Measurements from ENCODE around the gene SH3TC1. TPM values are rescaled to one million over a fixed set of nuclear protein-coding genes. Genes with fewer than 3 reads are reported as not detected.

The SH3TC1 gene
- polyA plus RNA-seq, 1 donor (not counting 4 experiments of a cell fraction or from before 2014, with no cell fraction given): 12.3 TPM

GRCh38 chr4:8278009-8278395 is 78.9 kb downstream of the SH3TC1 start:
- Histone ChIP-seq H3K79me2 (ENCODE audit: control insufficient read depth, insufficient read depth, low read length) (no peaks in the 10 kb centered on the region), H4K20me1 (ENCODE audit: control insufficient read depth, extremely low read depth, insufficient read depth, low read length) (no peaks in the 10 kb centered on the region), H3K27me3 (ENCODE audit: control insufficient read depth, extremely low read depth, insufficient read depth, low read length) (peaks cover 10% of the 10 kb centered on the region), H3K9ac (ENCODE audit: control insufficient read depth, extremely low read depth, insufficient read depth, low read length) (no peak overlapping the region), H3K4me1 (ENCODE audit: control insufficient read depth, extremely low read depth, insufficient read depth, low read length) (peaks cover 13% of the 10 kb centered on the region), H2AFZ (ENCODE audit: control insufficient read depth, low read length) (no peak overlapping the region), H3K36me3 (ENCODE audit: control insufficient read depth in 2 of 2, extremely low read depth in 1 of 2, insufficient read depth in 2 of 2, low read length in 2 of 2) (no peaks in the 10 kb centered on the region), H3K4me2 (ENCODE audit: control insufficient read depth, extremely low read depth, insufficient read depth, low read depth, low read length) (peak overlapping the region; percentile 3), H3K9me1 (ENCODE audit: control insufficient read depth, extremely low read depth, insufficient read depth, low read length) (no peaks in the 10 kb centered on the region), H3K27ac (ENCODE audit: control insufficient read depth, insufficient read depth, low read length) (no peak overlapping the region), H3K4me3 (ENCODE audit: control insufficient read depth in 2 of 3, extremely low read depth in 1 of 3, insufficient read depth in 2 of 3, low read depth in 1 of 3, low read length in 3 of 3) (no peak overlapping the region), H3K9me3 (ENCODE audit: control insufficient read depth, low read depth, low read length) (no peaks in the 10 kb centered on the region)
- TF ChIP-seq, protein P1, sequence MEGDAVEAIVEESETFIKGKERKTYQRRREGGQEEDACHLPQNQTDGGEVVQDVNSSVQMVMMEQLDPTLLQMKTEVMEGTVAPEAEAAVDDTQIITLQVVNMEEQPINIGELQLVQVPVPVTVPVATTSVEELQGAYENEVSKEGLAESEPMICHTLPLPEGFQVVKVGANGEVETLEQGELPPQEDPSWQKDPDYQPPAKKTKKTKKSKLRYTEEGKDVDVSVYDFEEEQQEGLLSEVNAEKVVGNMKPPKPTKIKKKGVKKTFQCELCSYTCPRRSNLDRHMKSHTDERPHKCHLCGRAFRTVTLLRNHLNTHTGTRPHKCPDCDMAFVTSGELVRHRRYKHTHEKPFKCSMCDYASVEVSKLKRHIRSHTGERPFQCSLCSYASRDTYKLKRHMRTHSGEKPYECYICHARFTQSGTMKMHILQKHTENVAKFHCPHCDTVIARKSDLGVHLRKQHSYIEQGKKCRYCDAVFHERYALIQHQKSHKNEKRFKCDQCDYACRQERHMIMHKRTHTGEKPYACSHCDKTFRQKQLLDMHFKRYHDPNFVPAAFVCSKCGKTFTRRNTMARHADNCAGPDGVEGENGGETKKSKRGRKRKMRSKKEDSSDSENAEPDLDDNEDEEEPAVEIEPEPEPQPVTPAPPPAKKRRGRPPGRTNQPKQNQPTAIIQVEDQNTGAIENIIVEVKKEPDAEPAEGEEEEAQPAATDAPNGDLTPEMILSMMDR (optimal IDR thresholded peaks at IDR 0.05 in 1 of 3, IDR thresholded peaks at IDR 0.05 in 1 of 3, conservative IDR thresholded peaks at IDR 0.05 in 1 of 3; ENCODE audit: extremely low read depth in 1 of 3, insufficient read depth in 2 of 3, low read length in 3 of 3): no peak
- TF ChIP-seq EZH2 (IDR thresholded peaks at IDR 0.05; ENCODE audit: low read length): no peak
- FAIRE-seq: no peak
- DNase-seq (ENCODE audit: low read depth, low spot score): no peak
- dilution Hi-C loops (cut with MboI; ENCODE audit: extremely low pct_ligation_motif_present, low sequenced_read_pairs): no loop called here

DNA sequence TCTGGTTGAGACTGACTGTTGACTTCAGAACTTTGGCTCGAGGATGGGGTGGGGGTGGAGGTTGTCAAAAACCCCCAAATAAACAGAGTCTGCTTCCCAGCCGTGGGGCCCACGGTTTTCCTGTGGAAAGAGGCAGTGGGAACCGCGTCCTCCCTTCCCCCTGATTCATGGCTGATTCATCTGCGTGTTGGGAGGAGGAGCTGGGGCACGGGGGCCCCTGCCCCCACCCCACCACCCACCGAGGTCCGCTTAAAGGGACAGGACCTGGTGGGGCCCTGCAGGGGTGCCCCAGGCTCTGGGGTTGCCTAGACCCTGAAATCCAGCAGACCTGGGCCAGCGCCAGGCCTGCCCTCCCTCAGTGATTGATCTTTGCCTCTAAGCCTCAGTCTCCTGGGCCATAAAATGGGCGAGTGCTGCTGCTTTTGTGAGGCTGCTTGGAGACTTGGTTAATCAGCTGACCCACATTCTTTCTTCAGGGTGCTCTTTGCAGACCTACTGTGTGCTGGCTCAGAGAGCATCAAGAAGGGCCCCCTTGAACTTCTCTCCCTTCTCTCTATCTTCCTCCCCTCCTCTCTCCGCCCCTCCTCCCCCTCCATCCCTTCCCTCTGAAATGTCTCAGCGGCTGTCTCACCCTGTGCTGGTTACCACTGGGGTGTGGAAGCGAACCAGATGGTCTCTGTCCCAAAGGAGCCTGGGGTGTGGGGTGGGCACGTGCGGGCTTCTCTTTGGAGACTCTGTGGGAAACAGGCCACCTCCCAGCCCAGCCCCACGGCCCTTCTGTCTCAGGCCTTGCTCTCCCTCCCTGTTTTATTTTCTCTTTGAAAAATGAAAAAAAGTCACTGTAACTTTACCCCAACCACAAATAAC is 79.6 kb downstream of the SH3TC1 start:
- FAIRE-seq (no peak), DNase-seq (ENCODE audit: low read depth, low spot score) (no peak)
- Histone ChIP-seq H3K4me3 (ENCODE audit: control insufficient read depth in 2 of 3, extremely low read depth in 1 of 3, insufficient read depth in 2 of 3, low read depth in 1 of 3, low read length in 3 of 3) (no peak overlapping the region), H3K9me1 (ENCODE audit: control insufficient read depth, extremely low read depth, insufficient read depth, low read length) (no peaks in the 10 kb centered on the region), H3K4me2 (ENCODE audit: control insufficient read depth, extremely low read depth, insufficient read depth, low read depth, low read length) (peak overlapping the region; percentile 3), H3K79me2 (ENCODE audit: control insufficient read depth, insufficient read depth, low read length) (no peaks in the 10 kb centered on the region), H3K27me3 (ENCODE audit: control insufficient read depth, extremely low read depth, insufficient read depth, low read length) (peaks cover 15% of the 10 kb centered on the region), H3K9me3 (ENCODE audit: control insufficient read depth, low read depth, low read length) (no peaks in the 10 kb centered on the region), H3K9ac (ENCODE audit: control insufficient read depth, extremely low read depth, insufficient read depth, low read length) (no peak overlapping the region), H3K4me1 (ENCODE audit: control insufficient read depth, extremely low read depth, insufficient read depth, low read length) (peaks cover 13% of the 10 kb centered on the region), H2AFZ (ENCODE audit: control insufficient read depth, low read length) (no peak overlapping the region), H4K20me1 (ENCODE audit: control insufficient read depth, extremely low read depth, insufficient read depth, low read length) (no peaks in the 10 kb centered on the region), H3K27ac (ENCODE audit: control insufficient read depth, insufficient read depth, low read length) (no peak overlapping the region), H3K36me3 (ENCODE audit: control insufficient read depth in 2 of 2, extremely low read depth in 1 of 2, insufficient read depth in 2 of 2, low read length in 2 of 2) (no peaks in the 10 kb centered on the region)
- dilution Hi-C loops (cut with MboI; ENCODE audit: extremely low pct_ligation_motif_present, low sequenced_read_pairs): no loop called here
- TF ChIP-seq EZH2 (IDR thresholded peaks at IDR 0.05; ENCODE audit: low read length): no peak
- TF ChIP-seq, protein P1 (optimal IDR thresholded peaks at IDR 0.05 in 1 of 3, IDR thresholded peaks at IDR 0.05 in 1 of 3, conservative IDR thresholded peaks at IDR 0.05 in 1 of 3; ENCODE audit: extremely low read depth in 1 of 3, insufficient read depth in 2 of 3, low read length in 3 of 3): no peak

Data from keratinocyte (primary cell).